Neural cell (in vitro differentiated cells): Measurements from ENCODE around the gene NELL2. TPM values are rescaled to one million over a fixed set of nuclear protein-coding genes. Genes with fewer than 3 reads are reported as not detected.

ENCODE experiments used
- H2AFZ ChIP-seq: fragments of 200-600, 300-800 bp; sonication (generic), shearing (Covaris generic); 2 replicates; pipeline ENCODE4 v1.6.0; 2014; ENCODE audit warnings: low read depth, mild to moderate bottlenecking, antibody characterized with exemption, low read length, moderate library complexity
- H3F3A ChIP-seq: fragments of 200-600 bp; shearing (Covaris generic); 2 replicates; pipeline ENCODE4 v1.6.1; 2016; ENCODE audit warnings: mild to moderate bottlenecking, moderate library complexity, mixed read lengths, antibody characterized with exemption, low read length; ENCODE audit not compliant: insufficient read depth, poor library complexity, severe bottlenecking
- H3K27ac ChIP-seq: fragments of 200-600, 300-800 bp; sonication (generic), shearing (Covaris generic); 2 replicates; pipeline ENCODE4 v1.5.1; 2014; ENCODE audit warnings: mild to moderate bottlenecking, low read length, moderate library complexity
- H3K27me3 ChIP-seq: fragments of 300-800, 200-600 bp; sonication (generic), shearing (Covaris generic); 2 replicates; pipeline ENCODE4 v1.6.0; 2014; ENCODE audit warnings: mild to moderate bottlenecking, low read depth, low read length, moderate library complexity; ENCODE audit not compliant: insufficient read depth
- H3K36me3 ChIP-seq: fragments of 300-800, 200-600 bp; sonication (generic), shearing (Covaris generic); 2 replicates; pipeline ENCODE4 v1.5.1; 2014; ENCODE audit warnings: mild to moderate bottlenecking, antibody characterized with exemption, low read length, moderate library complexity; ENCODE audit not compliant: insufficient read depth
- H3K4me2 ChIP-seq: fragments of 300-800, 200-600 bp; sonication (generic), shearing (Covaris generic); 2 replicates; pipeline ENCODE4 v1.6.0; 2014; ENCODE audit warnings: mild to moderate bottlenecking, low read length
- H3K4me3 ChIP-seq: fragments of 300-800, 200-600 bp; sonication (generic), shearing (Covaris generic); 2 replicates; pipeline ENCODE4 v1.5.1; 2014; ENCODE audit warnings: mild to moderate bottlenecking, low read length, moderate library complexity
- H3K79me2 ChIP-seq: fragments of 200-600 bp; shearing (Covaris generic); replicated peaks from 2 replicates; pipeline ENCODE4 v1.6.0; 2014; ENCODE audit warnings: mild to moderate bottlenecking, low read length, moderate library complexity; ENCODE audit not compliant: insufficient read depth
- H3K9ac ChIP-seq: fragments of 300-800, 200-600 bp; sonication (generic), shearing (Covaris generic); 2 replicates; pipeline ENCODE4 v1.6.1; 2016; ENCODE audit warnings: mild to moderate bottlenecking, low read length, mixed read lengths
- H3K9me2 ChIP-seq: fragments of 200-600 bp; shearing (Covaris generic); 2 replicates; pipeline ENCODE4 v1.6.1; 2016; ENCODE audit warnings: mild to moderate bottlenecking, low read length, mixed read lengths; ENCODE audit not compliant: insufficient read depth
- H3K9me3 ChIP-seq: fragments of 200-600, 300-800 bp; sonication (generic), shearing (Covaris generic); 2 replicates; pipeline ENCODE4 v1.6.1; 2016; ENCODE audit warnings: mild to moderate bottlenecking, mixed run types, low read length, moderate library complexity, mixed read lengths
- H4K20me1 ChIP-seq: fragments of 200-600 bp; shearing (Covaris generic); 2 replicates; pipeline ENCODE4 v1.6.1; 2016; ENCODE audit warnings: mild to moderate bottlenecking, mixed run types; ENCODE audit not compliant: insufficient read depth
- EP300 ChIP-seq: fragments of 450-650 bp; conservative IDR thresholded peaks from 2 replicates; pipeline ENCODE4 v1.6.1; 2014; ENCODE audit warnings: antibody characterized with exemption, mild to moderate bottlenecking, moderate library complexity; ENCODE audit not compliant: poor library complexity, severe bottlenecking
- EZH2 ChIP-seq: fragments of 200-600, 300-800 bp; shearing (Covaris generic), sonication (generic); IDR thresholded peaks from 2 replicates; pipeline ENCODE4 v1.6.1; 2014; ENCODE audit warnings: antibody characterized with exemption, low read length, borderline replicate concordance, mild to moderate bottlenecking; ENCODE audit not compliant: insufficient read depth, poor library complexity, severe bottlenecking
- MXI1 ChIP-seq: fragments of 450-650 bp; conservative IDR thresholded peaks from 2 replicates; pipeline ENCODE4 v1.6.1; 2014; ENCODE audit warnings: antibody characterized with exemption, mild to moderate bottlenecking; ENCODE audit not compliant: poor library complexity, severe bottlenecking
- POLR2AphosphoS5 ChIP-seq: IDR thresholded peaks from 2 replicates; pipeline ENCODE4 v1.6.1; 2012
- RAD21 ChIP-seq: fragments of 450-650 bp; conservative IDR thresholded peaks from 2 replicates; pipeline ENCODE4 v1.6.1; 2014; ENCODE audit warnings: antibody characterized with exemption, mild to moderate bottlenecking, moderate library complexity
- SMC3 ChIP-seq: fragments of 450-650 bp; conservative IDR thresholded peaks from 2 replicates; pipeline ENCODE4 v1.6.1; 2014; ENCODE audit warnings: antibody characterized with exemption, mild to moderate bottlenecking, moderate library complexity; ENCODE audit not compliant: poor library complexity
- TAF1 ChIP-seq: IDR thresholded peaks from 2 replicates; pipeline ENCODE4 v1.6.1; 2012; ENCODE audit warnings: low read depth
- polyA plus RNA-seq: library from polyadenylated mRNA; depleted of rRNA; stranded (reverse); fragments of >200 nt; gene quantifications from 2 replicates; pipeline ENCODE4 v1.2.3, GENCODE V29; 2014
- TF ChIP-seq, protein P1 (sequence below): IDR thresholded peaks from 2 replicates; pipeline ENCODE4 v1.6.1; 2012; ENCODE audit warnings: borderline replicate concordance
- TF ChIP-seq, protein P2 (sequence below): fragments of 450-650 bp; IDR thresholded peaks from 2 replicates; pipeline ENCODE4 v1.5.1; 2014; ENCODE audit warnings: antibody characterized with exemption, mild to moderate bottlenecking, moderate library complexity; ENCODE audit not compliant: poor library complexity, severe bottlenecking

NELL2 gene
- polyA plus RNA-seq, 1 donor from 2014 or later: 41.8 TPM

GRCh38 chr12:44611538-44611937, 264.6 kb downstream of the NELL2 start:
- H3K27me3 ChIP-seq: no peaks in the 10 kb centered on the region

DNA sequence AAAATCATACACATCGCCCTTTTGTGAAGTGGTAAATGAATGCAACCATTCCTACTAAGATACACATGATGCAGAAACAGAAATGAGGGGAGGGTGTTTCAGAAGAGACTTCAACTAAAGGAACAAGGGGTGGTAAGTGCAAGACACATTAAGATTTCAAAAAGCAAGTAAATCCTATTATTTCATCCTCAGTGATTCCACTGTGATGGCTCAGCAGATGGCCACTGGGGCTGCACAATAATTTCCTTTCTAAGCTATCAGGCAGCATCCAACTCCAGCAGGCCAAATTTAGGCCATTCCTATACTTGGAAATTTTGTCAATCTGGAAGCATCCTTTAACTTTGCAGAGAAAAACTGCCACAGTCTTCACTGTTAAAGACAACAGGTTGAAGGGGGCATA, 272.4 kb downstream of the NELL2 start:
- Histone ChIP-seq H3K4me2 (no peak overlapping the region), H3K4me3 (no peak overlapping the region)

More at GRCh38 chr12:44611538-44611937, 264.6 kb downstream of the NELL2 start:
- H3K79me2 ChIP-seq: no peaks in the 10 kb centered on the region
- H4K20me1 ChIP-seq: no peaks in the 10 kb centered on the region
- no peak overlapping the region for H3K4me3 ChIP-seq
- TF ChIP-seq EP300: no peak
- TF ChIP-seq MXI1: no peak
- TF ChIP-seq, protein P1, sequence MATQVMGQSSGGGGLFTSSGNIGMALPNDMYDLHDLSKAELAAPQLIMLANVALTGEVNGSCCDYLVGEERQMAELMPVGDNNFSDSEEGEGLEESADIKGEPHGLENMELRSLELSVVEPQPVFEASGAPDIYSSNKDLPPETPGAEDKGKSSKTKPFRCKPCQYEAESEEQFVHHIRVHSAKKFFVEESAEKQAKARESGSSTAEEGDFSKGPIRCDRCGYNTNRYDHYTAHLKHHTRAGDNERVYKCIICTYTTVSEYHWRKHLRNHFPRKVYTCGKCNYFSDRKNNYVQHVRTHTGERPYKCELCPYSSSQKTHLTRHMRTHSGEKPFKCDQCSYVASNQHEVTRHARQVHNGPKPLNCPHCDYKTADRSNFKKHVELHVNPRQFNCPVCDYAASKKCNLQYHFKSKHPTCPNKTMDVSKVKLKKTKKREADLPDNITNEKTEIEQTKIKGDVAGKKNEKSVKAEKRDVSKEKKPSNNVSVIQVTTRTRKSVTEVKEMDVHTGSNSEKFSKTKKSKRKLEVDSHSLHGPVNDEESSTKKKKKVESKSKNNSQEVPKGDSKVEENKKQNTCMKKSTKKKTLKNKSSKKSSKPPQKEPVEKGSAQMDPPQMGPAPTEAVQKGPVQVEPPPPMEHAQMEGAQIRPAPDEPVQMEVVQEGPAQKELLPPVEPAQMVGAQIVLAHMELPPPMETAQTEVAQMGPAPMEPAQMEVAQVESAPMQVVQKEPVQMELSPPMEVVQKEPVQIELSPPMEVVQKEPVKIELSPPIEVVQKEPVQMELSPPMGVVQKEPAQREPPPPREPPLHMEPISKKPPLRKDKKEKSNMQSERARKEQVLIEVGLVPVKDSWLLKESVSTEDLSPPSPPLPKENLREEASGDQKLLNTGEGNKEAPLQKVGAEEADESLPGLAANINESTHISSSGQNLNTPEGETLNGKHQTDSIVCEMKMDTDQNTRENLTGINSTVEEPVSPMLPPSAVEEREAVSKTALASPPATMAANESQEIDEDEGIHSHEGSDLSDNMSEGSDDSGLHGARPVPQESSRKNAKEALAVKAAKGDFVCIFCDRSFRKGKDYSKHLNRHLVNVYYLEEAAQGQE: no peak
- TF ChIP-seq SMC3: no peak
- TF ChIP-seq TAF1: no peak
- TF ChIP-seq, protein P2, sequence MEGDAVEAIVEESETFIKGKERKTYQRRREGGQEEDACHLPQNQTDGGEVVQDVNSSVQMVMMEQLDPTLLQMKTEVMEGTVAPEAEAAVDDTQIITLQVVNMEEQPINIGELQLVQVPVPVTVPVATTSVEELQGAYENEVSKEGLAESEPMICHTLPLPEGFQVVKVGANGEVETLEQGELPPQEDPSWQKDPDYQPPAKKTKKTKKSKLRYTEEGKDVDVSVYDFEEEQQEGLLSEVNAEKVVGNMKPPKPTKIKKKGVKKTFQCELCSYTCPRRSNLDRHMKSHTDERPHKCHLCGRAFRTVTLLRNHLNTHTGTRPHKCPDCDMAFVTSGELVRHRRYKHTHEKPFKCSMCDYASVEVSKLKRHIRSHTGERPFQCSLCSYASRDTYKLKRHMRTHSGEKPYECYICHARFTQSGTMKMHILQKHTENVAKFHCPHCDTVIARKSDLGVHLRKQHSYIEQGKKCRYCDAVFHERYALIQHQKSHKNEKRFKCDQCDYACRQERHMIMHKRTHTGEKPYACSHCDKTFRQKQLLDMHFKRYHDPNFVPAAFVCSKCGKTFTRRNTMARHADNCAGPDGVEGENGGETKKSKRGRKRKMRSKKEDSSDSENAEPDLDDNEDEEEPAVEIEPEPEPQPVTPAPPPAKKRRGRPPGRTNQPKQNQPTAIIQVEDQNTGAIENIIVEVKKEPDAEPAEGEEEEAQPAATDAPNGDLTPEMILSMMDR: no peak
- TF ChIP-seq EZH2: no peak
- no peak for TF ChIP-seq POLR2AphosphoS5
- TF ChIP-seq RAD21: no peak
- no peaks in the 10 kb centered on the region for H3K9me3 ChIP-seq
- H2AFZ ChIP-seq: no peak overlapping the region
- H3K9me2 ChIP-seq: no peaks in the 10 kb centered on the region
- no peaks in the 10 kb centered on the region for H3K36me3 ChIP-seq
- H3K27ac ChIP-seq: no peak overlapping the region
- H3K9ac ChIP-seq: no peak overlapping the region
- H3K4me2 ChIP-seq: no peak overlapping the region
- H3F3A ChIP-seq: no peaks in the 10 kb centered on the region

More for the DNA sequence above, 272.4 kb downstream of the NELL2 start:
- Histone ChIP-seq H3K9me2 (no peaks in the 10 kb centered on the region), H2AFZ (no peak overlapping the region), H3K36me3 (no peaks in the 10 kb centered on the region), H3K27me3 (no peaks in the 10 kb centered on the region), H3K27ac (no peak overlapping the region), H3K9me3 (no peaks in the 10 kb centered on the region), H3K9ac (no peak overlapping the region), H3F3A (no peaks in the 10 kb centered on the region), H4K20me1 (no peaks in the 10 kb centered on the region), H3K79me2 (no peaks in the 10 kb centered on the region)
- TF ChIP-seq SMC3 (no peak), RAD21 (no peak), MXI1 (no peak), TAF1 (no peak), EZH2 (no peak), POLR2AphosphoS5 (no peak), EP300 (no peak)
- TF ChIP-seq, protein P2: no peak
- TF ChIP-seq, protein P1: no peak
